Activated CD8-positive, alpha-beta memory T cell treated with anti-CD3 and anti-CD28 coated beads for 4 hours (primary cell): Measurements from ENCODE around the gene PDIA6.
"Not testable (repeated sequence)": the region's sequence is repeated elsewhere in the genome, so short reads cannot be mapped to it uniquely, and the experiment has no call there.

ENCODE experiments used
- DNase-seq, 2 donors: peaks; one replicate each; pipeline ENCODE4 v3.0.0-alpha.2; 2020; ENCODE audit warnings: low read depth in 2 of 2

PDIA6 gene

GRCh38 chr2:10780821-10781220 lies 31.8 kb downstream of the PDIA6 start:
- not testable (repeated sequence) for DNase-seq

DNA sequence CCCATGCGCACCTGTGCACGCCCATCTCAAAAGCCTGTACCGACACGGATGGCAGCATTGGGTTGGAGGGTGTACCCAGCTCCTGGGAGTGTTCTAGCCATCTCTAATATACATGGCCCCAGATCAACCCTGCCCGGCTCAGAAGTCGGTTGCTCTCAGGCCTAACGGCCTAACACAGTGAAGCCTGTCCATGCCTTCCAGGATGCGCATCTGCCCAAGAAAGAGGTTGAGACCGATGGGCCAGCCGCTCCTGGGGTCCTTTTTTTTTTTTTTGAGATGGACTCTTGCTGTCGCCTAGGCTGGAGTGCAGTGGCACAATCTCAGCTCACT lies 32.1 kb downstream of the PDIA6 start:
- no peak for DNase-seq

DNA sequence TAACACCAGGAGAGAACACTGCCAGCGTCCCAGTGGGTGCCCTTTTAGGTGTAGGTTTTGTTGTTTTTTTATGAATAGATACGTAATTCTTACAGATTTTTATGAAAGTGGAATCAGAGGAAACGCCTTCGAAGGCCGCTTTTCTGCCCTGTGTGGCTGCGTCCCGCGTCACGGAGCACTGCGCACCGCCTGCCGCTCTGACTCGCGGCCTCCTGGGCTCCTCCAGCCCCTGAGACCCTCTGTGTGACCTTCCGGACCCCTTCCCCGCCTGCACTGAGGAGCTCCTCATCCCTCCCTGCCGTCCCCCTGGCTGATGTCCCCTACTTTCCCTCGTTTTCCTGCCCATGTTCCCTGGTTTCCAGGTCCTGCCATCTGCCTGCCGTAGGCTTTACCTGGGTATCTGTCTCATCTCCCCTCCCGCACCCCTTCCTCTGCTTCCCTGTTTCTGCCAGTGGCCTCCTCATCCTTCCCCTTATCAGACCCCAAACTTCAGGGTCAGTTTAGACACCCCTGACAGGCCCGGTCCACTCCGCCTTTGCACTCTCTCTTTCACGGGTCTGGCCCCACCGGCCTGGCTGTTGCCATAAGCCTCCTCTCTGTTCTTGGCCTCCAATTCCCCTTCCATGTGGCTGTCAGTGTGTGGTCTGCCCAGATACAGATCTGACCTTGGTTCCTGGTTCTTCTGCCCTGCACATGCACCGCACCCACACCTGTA lies 32.7 kb downstream of the PDIA6 start:
- no peak for DNase-seq

DNA sequence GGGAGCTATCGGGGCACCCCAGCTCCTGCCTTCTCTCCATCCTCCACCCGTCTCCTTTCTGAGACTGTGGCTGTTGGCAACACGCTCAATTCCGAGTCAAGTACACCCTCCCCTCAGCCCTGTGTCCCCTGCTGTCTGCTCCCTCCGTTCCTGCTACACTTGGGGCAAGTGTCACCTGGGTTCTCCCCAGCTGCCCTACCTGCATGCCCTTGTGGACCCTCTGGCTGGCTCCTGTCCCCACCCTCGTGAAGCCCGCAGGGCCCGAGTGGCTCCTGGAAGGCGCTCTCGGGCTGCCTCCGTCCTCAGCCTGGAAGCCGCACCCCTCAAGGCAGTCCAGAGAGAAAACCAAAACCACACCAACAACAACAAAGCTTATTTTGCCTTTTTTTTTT lies 33.9 kb downstream of the PDIA6 start:
- DNase-seq, result no peak

- DNase-seq, result no peak
Observed at GRCh38 chr2:10777842-10778723, 34.5 kb downstream of the PDIA6 start.

DNA sequence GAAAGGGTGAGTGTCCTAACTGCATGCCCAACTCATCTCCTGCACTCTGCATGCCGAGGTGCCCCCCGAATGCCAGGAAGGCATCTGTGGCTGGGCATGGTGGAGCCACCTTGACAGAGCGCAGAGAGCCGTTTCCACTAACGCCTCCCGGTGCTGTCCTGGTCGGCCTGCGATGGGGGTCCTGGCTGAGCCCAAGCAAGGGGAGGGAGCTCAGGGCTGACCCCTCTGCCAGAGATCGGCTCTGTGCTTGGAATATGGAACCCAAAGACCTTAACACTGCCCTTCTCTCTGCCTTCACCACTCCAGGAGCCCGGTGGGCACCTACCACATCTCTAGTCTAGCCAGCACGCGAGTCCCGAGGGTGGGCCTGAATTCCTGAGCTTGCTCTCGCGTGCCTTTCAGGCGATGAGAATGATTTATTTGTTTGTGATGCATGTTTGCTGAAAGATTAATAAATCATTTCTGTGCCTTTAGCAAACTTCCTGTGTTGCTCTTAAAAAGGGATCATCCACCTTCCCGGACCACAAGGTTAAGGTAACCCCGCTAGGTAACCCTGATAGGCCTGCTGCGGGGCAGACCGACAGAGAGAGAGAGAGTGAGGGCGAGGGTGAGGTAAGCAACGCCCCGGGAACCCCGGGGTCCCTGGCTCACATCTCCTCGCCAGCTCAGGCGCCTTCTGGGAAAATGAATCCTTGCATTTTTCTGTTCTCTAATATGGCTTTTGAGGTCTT lies 35.3 kb downstream of the PDIA6 start:
- DNase-seq, result no peak

- no peak for DNase-seq
Observed at GRCh38 chr2:10776231-10776977, 36.2 kb downstream of the PDIA6 start.

- DNase-seq, result no peak
Observed at GRCh38 chr2:10775831-10776230, 36.8 kb downstream of the PDIA6 start.

GRCh38 chr2:10775021-10775780 lies 37.4 kb downstream of the PDIA6 start:
- DNase-seq, result no peak

GRCh38 chr2:10774394-10774793 lies 38.2 kb downstream of the PDIA6 start:
- DNase-seq, result no peak

DNA sequence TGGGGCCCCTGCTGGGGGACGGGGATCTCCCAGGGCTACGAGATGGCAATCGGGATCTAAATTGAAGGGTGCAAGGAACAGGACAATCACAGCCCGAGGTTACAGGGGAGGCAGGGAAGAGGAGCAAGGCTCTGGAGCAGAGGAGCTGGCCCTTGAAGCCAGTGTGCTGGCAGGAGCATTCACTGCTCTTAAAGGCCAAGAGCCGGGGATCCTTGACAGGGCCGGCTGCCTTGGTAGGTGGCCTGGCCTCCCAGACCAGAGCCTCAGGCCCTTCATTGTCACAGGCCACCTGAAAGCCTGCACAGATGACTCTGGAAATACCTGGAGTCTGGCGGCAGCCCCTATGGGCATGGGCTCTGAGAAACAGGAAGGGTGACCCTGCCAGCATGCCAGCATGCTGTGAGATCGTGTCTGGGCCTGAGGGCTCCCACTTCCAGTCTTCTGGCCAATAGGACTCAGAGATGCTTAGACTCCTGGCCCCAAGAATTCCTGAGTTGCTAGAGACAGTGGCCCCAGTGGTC lies 38.7 kb downstream of the PDIA6 start:
- DNase-seq, result no peak

DNA sequence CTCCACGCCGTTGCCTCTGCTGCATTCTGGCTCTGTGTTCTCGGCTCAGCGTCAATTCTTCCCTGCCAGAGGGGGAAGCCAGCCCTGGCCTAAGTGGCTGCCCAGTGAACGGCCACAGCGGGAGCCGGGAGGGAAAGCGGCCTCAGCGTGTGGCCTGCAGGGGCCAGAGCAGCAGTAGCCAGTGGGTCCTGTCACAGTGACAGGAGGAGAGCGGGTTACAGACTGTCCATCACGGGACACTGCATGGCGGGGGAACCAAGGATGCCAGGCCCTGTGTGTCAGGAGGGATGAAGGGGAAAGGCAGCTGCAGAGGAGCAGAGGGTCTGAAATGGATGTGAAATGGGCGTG lies 39.7 kb downstream of the PDIA6 start:
- no peak for DNase-seq

GRCh38 chr2:10772201-10772867 lies 40.3 kb downstream of the PDIA6 start:
- DNase-seq, result no peak

- no peak for DNase-seq
Observed at GRCh38 chr2:10771786-10772185, 40.8 kb downstream of the PDIA6 start.

GRCh38 chr2:10770956-10771750 lies 41.4 kb downstream of the PDIA6 start:
- DNase-seq, result no peak

DNA sequence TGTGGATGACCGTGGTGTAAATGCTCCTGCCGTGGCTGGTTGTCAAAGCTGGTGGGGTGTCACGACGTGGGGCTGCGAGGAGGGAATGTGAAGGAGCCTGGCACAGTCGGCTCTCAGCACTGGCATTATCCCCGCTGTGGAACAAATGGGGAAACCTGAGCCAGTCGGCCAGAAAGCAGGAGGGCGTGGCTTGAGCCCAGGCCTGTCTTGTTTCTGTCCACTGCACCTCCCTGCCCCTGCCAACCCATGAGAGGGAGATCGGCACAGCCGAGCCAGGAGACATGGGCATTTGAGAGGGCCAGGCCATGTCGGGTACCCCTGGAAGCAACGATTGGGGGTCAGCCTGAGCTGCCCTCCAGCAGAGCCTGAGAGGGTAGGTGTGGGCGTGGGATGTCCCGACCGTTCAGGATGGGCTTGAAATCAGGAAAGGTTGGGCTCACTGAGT lies 44.5 kb downstream of the PDIA6 start:
- no peak for DNase-seq

DNA sequence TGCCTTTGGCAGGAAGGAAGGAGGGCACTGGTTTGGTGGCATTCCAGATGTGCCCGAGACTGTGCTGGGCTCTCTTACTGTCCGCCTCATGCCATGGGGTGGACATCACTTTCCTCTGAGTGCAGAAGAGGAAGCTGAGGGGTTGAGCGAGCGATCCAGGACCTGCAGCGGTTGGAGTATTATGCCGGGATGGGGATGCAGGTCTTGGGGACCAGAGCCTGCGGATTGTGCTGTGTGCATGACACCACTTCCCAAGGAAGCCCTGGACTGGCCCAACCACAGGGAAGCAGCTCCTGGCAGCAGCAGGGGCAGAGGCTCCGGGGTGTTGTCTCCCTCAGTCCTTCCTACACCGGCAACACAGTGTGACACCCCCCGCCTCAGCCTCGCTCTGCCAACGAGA lies 46.7 kb downstream of the PDIA6 start:
- DNase-seq, result no peak

DNA sequence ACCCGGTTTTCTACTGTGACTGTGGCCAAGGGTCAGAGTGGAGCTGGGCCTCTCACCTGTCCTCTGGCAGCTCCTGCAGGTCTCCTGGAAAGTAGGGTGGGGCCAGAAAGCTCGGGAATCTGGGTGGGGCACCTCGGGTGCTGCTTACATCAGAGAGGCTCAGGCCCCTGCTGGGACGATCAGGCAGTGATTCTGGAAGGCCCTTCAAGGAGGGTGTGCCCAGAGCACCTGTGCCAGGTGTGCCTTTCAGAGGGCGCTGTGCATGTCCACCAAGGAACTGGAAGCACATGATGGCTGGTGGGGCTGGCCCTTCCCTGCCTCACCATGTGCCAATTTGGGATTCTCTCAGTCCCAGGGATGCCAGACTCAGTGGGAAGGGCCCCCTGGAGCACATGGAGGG lies 47.1 kb downstream of the PDIA6 start:
- DNase-seq, result no peak

DNA sequence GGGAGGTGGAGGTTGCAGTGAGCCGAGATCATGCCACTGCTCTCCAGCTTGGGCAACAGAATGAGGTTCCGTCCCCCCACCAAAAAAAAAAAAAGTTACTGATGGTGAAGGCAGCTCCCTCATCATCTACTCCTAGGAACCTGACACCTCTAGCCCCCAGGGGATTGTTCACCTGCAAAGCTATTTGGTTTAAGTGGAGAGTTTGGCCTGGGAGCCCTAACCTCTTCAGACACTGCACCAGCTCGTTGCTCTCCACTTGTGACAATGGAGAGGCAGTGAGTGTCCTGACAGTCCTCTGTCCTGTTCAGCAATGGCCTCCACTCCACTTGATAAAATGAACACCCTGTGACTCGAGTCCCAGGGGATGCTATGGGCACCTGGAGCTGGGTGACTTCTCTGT lies 47.7 kb downstream of the PDIA6 start:
- DNase-seq, result no peak
